Gastrocnemius medialis (tissue), 4 donors: Measurements from ENCODE around the gene CAMTA1.

Source experiments
- POLR2A ChIP-seq, 2 donors: fragments of 450-650 bp; IDR thresholded peaks; one replicate each; pipeline ENCODE4 v1.6.1; 2017; ENCODE audit warnings: antibody characterized with exemption in 2 of 2, mild to moderate bottlenecking in 2 of 2, moderate library complexity in 2 of 2
- TF ChIP-seq, protein P1 (sequence below), 5 experiments: fragments of 450-650 bp in 3 of 5; fragments of 200-600 bp in 2 of 5; sonication (generic) in 2 of 5; IDR thresholded peaks in 4 of 5; conservative IDR thresholded peaks in 1 of 5; 1 replicate in 4 of 5; 2 replicates in 1 of 5; pipeline ENCODE4 v1.5.1; 2016 to 2019; ENCODE audit warnings: antibody characterized with exemption in 5 of 5, mild to moderate bottlenecking in 3 of 5, moderate library complexity in 3 of 5

DNA sequence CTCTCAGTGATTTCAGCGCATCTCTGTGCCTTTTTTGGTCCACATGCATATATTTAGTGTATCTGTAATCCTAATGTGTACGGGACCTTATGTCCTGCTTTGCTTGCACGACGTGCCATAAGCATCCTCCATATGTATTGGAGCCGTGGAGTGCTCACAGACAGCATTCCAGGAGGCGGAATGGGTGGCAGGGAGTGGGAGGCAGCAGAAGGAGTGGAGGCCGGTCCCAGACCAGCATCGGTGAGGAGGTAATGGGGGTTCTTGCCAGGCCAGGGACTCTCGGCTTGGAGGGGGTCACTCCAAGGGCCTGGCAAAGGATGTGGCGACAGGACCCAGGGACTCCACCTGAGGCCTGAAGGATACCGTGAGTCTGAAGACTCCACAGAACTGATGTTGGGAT lies 185.0 kb downstream of the CAMTA1 start:
- TF ChIP-seq, protein P1, sequence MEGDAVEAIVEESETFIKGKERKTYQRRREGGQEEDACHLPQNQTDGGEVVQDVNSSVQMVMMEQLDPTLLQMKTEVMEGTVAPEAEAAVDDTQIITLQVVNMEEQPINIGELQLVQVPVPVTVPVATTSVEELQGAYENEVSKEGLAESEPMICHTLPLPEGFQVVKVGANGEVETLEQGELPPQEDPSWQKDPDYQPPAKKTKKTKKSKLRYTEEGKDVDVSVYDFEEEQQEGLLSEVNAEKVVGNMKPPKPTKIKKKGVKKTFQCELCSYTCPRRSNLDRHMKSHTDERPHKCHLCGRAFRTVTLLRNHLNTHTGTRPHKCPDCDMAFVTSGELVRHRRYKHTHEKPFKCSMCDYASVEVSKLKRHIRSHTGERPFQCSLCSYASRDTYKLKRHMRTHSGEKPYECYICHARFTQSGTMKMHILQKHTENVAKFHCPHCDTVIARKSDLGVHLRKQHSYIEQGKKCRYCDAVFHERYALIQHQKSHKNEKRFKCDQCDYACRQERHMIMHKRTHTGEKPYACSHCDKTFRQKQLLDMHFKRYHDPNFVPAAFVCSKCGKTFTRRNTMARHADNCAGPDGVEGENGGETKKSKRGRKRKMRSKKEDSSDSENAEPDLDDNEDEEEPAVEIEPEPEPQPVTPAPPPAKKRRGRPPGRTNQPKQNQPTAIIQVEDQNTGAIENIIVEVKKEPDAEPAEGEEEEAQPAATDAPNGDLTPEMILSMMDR (IDR thresholded peaks at IDR 0.05 in 4 of 5, conservative IDR thresholded peaks at IDR 0.05 in 1 of 5) = no peak
- no peak for TF ChIP-seq POLR2A (IDR thresholded peaks at IDR 0.05)
